A549 (cell line): ENCODE data around the gene MAPRE2.

Experiments
- CHD2 ChIP-seq: fragments of 150-350 bp; IDR thresholded peaks from 2 replicates; pipeline ENCODE4 v1.6.1; 2014; ENCODE audit warnings: low read length; ENCODE audit not compliant: partially characterized antibody
- CHD4 ChIP-seq: fragments of 200-600 bp; sonication (generic); IDR thresholded peaks from 2 replicates; pipeline ENCODE4 v1.6.1; 2016; ENCODE audit warnings: antibody characterized with exemption, mild to moderate bottlenecking, borderline replicate concordance
- EP300 ChIP-seq, 2 experiments: fragments of >200 bp; sonication (Bioruptor Twin); formaldehyde crosslinking; IDR thresholded peaks; 2 replicates in 1 of 2; 3 replicates in 1 of 2; pipeline ENCODE4 v1.6.1; 2016 to 2017
- FOXS1 ChIP-seq: fragments of 250-450 bp; sonication (Bioruptor Pico); IDR thresholded peaks from 2 replicates; pipeline ENCODE4 v1.5.0; 2020; ENCODE audit warnings: mild to moderate bottlenecking, moderate library complexity
- MAX ChIP-seq: IDR thresholded peaks from 2 replicates; pipeline ENCODE4 v1.6.1; 2012
- SMC3 ChIP-seq: fragments of >200 bp; sonication (Bioruptor Twin); formaldehyde crosslinking; IDR thresholded peaks from 3 replicates; pipeline ENCODE4 v1.6.1; 2018; ENCODE audit warnings: inconsistent platforms
- TP53 ChIP-seq: fragments of 250-450 bp; sonication (Bioruptor Pico); IDR thresholded peaks from 2 replicates; pipeline ENCODE4 v1.5.0; 2021; ENCODE audit warnings: mild to moderate bottlenecking, moderate library complexity
- ZC3H11A ChIP-seq: fragments of 450-650 bp; IDR thresholded peaks from 2 replicates; pipeline ENCODE4 v1.6.1; 2014; ENCODE audit warnings: antibody characterized with exemption, mild to moderate bottlenecking
- ZFP36 ChIP-seq: fragments of 450-650 bp; IDR thresholded peaks from 2 replicates; pipeline ENCODE4 v1.6.1; 2014; ENCODE audit warnings: borderline replicate concordance; ENCODE audit not compliant: partially characterized antibody
- TF ChIP-seq, protein P1 (sequence below): fragments of >200 bp; sonication (Bioruptor Twin); formaldehyde crosslinking; IDR thresholded peaks from 3 replicates; pipeline ENCODE4 v1.5.1; 2016

- TF ChIP-seq, protein P1, sequence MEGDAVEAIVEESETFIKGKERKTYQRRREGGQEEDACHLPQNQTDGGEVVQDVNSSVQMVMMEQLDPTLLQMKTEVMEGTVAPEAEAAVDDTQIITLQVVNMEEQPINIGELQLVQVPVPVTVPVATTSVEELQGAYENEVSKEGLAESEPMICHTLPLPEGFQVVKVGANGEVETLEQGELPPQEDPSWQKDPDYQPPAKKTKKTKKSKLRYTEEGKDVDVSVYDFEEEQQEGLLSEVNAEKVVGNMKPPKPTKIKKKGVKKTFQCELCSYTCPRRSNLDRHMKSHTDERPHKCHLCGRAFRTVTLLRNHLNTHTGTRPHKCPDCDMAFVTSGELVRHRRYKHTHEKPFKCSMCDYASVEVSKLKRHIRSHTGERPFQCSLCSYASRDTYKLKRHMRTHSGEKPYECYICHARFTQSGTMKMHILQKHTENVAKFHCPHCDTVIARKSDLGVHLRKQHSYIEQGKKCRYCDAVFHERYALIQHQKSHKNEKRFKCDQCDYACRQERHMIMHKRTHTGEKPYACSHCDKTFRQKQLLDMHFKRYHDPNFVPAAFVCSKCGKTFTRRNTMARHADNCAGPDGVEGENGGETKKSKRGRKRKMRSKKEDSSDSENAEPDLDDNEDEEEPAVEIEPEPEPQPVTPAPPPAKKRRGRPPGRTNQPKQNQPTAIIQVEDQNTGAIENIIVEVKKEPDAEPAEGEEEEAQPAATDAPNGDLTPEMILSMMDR: no peak
- no peak for TF ChIP-seq FOXS1
- no peak for TF ChIP-seq ZC3H11A
- TF ChIP-seq MAX: no peak
- TF ChIP-seq CHD4: no peak
- no peak for TF ChIP-seq CHD2
- TF ChIP-seq EP300 (IDR thresholded peaks at IDR 0.05): no peak
- TF ChIP-seq TP53: no peak
- no peak for TF ChIP-seq SMC3
- TF ChIP-seq ZFP36: no peak
These were observed 43.6 kb downstream of the MAPRE2 start for GRCh38 chr18:35084494-35085449.
